ENCODE data around the gene AKR7A2.

AKR7A2 gene

GRCh38 chr1:19311931-19312781 is at the start of gene AKR7A2, which contains the start of gene SLC66A1:
Gene AKR7A2 (minus strand): TSS chr1:19312144. CDS start chr1:19312124, 20 bp downstream.
Gene SLC66A1 (plus strand): TSS chr1:19312326. CDS start chr1:19317678, 5,352 bp downstream.
- DNase-seq = peak; percentile 97

- DNase-seq = no peak
These were observed 49.1 kb upstream of the AKR7A2 start for GRCh38 chr1:19360843-19361610.

- no peak for DNase-seq
These were observed 48.5 kb upstream of the AKR7A2 start for GRCh38 chr1:19360432-19360831.

DNA sequence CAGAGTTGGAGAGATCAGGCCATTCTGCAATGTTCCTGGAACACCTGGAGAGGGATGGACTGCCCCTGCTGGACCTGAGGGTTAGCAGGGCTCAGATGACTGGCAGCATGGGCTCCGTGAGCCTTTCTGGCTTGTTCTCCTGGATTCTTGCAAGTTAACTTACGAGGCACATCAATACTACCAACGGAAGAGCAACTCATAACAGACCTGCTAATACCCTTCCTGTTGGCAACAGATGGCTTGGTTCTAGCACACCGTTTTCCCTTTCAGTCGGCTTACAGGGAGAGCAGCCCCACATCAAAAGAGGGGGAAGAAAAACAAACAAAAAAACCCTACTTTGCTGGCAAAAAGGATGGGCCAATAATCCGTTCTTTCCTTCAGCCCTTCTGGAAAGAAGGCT is 48.1 kb upstream of the AKR7A2 start:
- DNase-seq = no peak

DNA sequence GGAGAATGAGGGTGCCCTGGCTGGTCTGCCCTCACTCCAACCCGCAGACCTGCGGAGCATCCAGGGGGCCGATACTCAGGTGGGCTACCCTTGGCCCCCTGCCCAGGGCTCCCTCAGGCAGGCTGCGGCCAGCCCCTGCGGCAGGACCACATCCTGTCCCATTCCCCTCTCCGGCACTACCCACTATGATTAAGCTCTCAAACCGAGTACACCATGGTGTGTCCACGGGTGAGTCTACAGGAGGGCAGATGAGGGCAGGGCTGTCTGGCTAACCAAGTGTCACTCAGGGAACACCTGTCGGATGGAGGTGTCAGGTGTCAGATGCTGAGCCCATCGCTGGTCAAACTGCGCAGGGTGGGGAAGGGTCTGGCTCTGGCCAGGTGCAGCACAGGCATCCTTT is 47.4 kb upstream of the AKR7A2 start:
- DNase-seq = no peak

DNA sequence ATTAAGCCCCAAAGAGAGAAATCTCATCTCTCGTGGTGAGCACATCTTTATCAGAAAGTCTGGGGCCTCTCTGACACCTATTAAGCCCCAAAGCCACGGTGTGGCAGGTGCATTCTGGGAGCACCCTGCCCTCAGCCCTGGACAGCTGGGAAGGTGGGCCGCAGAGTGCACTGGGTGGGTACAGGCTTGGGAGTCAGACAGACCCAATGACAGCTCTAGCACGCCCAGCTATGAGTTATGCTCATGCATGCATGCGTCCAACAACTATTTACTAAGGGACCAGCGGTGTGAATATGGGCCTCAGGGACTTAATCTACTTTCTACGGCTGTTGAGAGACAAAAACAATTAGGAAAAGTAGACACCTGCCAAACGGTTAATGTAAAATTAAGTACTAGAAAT is 46.8 kb upstream of the AKR7A2 start:
- no peak for DNase-seq

- no peak for DNase-seq
These were observed 45.5 kb upstream of the AKR7A2 start for GRCh38 chr1:19357299-19357986.

- no peak for DNase-seq
These were observed 44.3 kb upstream of the AKR7A2 start for GRCh38 chr1:19356266-19356665.

DNA sequence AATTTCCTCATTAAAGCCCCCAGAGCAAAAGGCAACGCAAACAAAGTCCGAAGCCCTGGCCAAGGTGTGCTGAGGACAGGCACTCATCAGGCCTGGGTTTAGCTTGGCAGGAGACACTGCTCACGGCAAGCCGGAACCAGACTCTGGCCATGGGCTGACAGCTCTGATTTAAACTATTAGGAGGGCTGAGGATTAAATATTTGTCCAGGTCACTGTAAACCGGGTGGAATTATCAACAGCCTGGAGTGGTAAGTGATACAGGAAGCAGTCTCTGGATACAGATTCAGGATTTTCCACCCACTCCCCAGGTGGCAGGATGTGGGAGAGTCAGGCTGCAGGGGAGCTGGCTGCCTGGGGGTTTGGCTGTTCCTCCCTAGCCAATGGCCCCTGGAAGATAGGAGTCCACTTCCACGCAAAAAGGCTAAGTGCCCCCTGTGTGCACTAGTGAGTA is 42.6 kb upstream of the AKR7A2 start:
- no peak for DNase-seq

GRCh38 chr1:19353596-19353995 is 41.7 kb upstream of the AKR7A2 start:
- DNase-seq = no peak

DNA sequence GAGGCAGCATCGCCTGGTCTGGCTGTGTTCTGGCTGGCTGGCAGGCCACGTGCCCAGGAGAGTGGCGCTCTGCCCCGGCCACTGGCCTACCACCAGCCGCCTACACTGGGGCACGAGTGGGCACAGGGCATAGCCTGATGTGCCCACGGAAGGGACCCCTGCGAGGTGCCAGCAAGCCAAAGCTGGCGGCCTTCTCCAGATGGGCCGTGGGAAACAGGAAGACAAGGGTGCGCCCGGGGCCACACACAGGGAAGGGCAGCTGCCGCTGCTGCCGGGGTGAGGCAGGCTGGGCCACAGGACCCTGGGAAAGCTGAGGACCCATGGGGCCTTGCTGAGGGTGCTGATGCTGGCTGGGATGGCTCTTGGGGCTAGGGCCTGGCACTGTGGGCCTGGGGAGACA is 40.9 kb upstream of the AKR7A2 start:
- no peak for DNase-seq

DNA sequence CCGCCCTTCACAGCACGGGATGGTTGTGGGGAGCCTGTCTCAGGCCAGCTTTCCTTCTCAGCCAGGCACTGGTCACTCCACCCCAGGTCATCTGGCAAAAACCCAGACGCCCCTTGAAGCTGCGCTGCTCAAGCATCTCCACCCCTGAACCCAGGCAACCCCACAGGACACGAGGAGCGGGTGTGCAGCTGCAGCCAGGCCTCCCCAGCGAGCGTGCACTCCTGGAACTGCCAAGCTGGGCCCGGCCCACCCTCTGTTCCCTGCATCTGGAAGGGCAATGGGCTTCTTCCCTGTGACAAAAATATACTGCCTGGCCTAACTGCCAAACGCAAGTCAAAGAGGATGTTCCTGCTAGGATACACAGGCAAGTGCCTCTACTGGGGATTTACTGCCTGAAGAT is 39.9 kb upstream of the AKR7A2 start:
- DNase-seq = no peak

DNA sequence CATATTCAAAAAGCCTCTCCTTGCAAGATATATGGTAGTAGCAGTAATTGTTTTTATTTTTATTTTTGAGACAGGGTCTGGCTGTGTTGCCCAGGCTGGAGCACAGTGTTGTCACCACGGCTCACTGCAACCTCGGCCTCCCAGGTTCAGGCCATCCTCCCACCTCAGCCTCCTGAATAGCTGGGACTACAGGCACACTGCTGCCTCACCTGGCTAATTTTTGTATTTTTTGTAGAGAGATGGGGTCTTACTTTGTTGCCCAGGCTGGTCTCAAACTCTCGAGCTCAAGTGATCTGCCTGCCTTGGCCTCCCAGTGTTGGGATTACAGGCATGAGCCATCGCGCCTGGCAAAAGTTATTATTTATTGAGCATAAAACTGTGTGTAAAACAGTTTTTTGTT is 38.6 kb upstream of the AKR7A2 start:
- no peak for DNase-seq

- DNase-seq = no peak
These were observed 38.1 kb upstream of the AKR7A2 start for GRCh38 chr1:19349999-19350398.

DNA sequence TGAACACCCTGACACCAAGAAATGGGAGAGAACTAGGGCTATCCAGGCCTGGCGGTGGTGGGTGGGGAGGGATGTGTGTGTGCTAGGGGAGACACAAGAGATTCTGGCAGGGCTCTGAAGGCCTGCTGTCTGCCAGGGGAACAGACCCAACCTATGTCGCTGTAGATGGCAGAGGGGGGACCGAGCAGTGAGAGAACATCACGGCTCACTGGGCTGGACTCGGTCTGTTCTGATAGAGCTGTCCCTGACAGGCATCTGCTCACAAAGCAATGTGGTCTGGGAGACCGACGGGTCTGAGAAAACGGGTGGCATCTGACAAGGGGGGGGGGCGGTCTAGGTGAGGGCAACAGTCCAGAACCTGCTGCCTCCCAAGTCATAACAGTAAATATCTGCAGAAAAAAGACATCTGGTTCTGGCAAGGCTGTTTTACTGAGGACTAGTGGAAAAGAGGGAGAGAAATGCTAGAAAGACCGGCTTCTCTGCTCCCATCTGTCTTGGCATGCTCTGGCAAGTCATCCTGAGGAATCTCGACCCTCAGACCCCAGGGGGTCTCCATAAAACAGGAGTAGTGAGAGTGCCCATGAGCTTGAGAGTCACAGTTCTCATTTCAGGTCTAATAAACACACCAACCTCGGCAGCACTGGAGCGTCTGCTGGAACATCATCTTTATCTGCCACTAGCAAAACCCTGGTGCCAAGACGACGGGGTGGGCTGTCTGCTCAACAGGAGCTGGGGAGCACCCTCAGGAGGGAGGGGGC is 36.7 kb upstream of the AKR7A2 start:
- no peak for DNase-seq

DNA sequence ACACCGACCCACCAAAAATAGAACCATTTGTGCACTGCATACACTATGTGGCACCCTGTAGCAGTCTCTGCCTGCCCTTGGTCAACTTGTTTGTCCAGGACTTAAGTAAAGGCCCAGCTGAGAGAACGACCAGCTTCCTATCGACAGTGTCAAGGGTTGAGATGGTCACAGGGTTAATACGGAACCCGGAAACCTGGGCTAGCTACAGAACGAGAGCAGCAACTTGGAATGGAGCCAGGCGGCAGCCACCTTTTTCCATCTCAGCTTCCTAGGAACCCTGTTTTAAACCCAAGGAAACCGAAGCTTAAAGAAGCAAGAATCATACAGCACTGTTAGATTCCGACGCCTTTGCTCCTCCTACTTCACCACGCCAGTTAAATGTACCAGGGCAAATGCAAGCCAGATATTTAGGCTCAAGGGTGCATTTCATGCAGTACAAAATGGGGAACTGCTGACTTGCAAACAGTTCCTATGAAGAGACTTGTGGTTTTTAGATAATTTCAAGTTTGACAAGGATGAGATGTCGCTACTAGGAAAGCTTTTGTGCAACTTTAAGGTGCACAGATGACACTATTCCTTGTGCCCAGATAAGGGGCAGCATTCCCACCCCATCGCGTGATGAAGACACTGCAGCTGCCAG is 35.7 kb upstream of the AKR7A2 start:
- no peak for DNase-seq

- DNase-seq = no peak
These were observed 34.1 kb upstream of the AKR7A2 start for GRCh38 chr1:19346026-19346425.

DNA sequence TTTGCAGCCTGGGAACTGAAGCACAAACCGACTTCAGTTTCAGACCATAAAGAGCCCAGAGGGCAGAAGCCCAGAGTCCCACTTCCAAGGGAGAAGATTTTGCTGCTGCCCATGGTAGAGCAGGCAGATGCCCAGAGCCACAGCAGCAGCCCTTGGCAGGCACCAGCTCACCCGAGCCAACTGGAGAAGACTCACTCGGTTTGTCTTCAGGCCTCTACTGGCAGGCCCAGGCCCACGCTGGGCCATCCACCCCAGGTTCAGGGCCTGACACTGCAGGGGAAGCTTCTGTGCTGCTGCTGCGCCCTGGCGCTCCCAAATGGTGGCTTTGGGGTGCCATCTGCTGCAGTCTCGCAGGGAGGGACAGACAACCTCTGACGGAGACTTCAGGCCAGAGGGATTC is 33.4 kb upstream of the AKR7A2 start:
- no peak for DNase-seq

DNA sequence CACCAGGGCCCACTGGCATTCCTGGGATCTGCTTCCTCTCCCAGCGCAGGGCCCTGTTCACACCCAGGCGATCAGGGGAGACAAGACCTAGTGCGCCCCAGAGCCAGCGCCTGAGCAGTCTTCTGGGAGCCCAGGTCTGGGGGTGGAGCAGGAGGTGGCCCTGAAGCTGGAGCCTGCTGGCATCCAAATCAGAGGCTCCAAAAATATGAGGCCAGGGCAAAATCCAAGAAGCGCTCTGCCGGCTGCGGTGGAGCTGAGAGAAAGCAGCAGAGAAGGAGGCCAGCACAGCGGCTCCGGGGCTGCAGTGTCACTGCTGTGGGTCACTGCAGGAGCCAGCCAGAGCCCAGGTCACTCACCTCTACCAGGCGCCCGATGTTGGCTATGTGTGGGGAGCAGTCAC is 32.9 kb upstream of the AKR7A2 start:
- DNase-seq = no peak

DNA sequence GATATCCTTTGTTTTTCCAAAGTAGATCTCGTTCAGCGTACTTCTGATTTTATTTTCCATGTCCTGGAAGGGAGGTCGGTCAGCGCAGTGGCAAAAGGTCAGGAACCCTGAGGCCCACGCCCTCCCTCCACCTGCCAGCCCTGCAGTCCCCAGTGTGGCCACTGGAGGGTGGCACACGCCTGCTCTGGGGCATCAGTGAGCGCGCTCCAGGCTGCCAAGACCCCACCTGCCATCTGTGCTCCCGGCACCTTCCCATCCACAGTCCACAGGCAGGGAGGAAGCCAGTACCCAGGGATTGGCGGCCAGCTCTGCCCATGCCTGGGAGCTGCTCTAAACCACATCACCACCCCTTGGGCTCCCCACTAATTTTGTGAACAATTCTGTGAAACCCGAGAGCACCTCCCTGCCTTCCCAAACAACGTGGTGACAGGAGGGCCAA is 32.4 kb upstream of the AKR7A2 start:
- peak; percentile 75 for DNase-seq

DNA sequence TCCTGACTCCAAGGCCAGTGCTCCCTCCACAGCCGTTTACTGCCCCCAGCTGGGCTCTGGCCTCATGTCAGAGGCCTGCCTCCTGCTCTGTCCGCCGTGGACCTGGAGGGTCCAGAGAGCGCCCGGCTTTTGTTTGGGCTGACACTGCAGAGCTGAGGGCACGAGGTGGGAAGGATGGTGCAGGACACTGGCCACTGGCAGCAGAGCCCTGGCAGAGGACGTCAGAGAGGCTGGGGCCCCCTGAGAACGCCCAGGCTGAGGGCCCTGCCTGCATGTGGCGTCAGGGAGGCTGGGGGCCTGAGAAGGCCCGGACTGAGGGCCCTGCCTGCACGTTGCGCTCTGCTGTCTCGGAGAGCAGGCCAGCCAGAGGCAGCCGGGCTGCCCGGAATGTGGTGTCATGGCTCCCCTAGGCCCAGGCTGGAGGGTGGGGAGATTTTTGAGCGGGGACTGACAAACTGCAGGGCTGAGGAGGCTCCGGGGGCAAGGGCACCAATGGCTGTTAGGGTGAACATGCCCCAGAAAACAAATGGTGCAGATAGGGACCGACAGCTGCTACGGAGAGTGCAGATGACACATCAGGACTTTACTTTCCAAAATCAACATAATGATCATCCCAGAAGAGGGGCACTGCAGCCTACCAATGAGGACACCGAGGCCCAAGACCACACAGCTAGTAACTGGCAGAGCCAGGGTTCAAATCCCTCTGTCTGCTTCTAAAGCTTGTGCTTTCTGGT is 31.8 kb upstream of the AKR7A2 start:
- no peak for DNase-seq

Measured in eye (tissue), 1 donor.